Heart left ventricle (tissue), 16 donors: Measurements from ENCODE around the gene PPM1M. TPM values are rescaled to one million over a fixed set of nuclear protein-coding genes. Genes with fewer than 3 reads are reported as not detected.

Experiments used
- ATAC-seq, 4 donors: fragments of 200-7000 bp; cut with Tn5 transposase; one replicate each; pipeline ENCODE4 v1.9.1; 2020 to 2022; ENCODE audit warnings: moderate library complexity in 4 of 4, mild to moderate bottlenecking in 3 of 4, moderate number of reproducible peaks in 1 of 4
- DNase-seq, 5 donors: peaks; one replicate each; pipeline ENCODE4 v3.0.0-alpha.2; 2020
- H3K27ac ChIP-seq, 12 donors: fragments of 200-600 bp; sonication (generic) in 4 of 12; one replicate each; pipeline versions ENCODE4 v1.5.0 to v1.8.0; 2016 to 2022; ENCODE audit warnings: mild to moderate bottlenecking in 2 of 12
- H3K27me3 ChIP-seq, 9 donors: fragments of 200-600 bp; sonication (generic) in 2 of 9; one replicate each; pipeline versions ENCODE4 v1.5.1 to v1.8.0; 2016 to 2022; ENCODE audit warnings: mild to moderate bottlenecking in 3 of 9
- H3K36me3 ChIP-seq, 9 donors: fragments of 200-600 bp; sonication (generic) in 2 of 9; one replicate each; pipeline versions ENCODE4 v1.5.0 to v1.8.0; 2018 to 2022; ENCODE audit warnings: mild to moderate bottlenecking in 2 of 9
- H3K4me1 ChIP-seq, 12 donors: fragments of 200-600 bp; sonication (generic) in 4 of 12; one replicate each; pipeline versions ENCODE4 v1.5.0 to v1.8.0; 2016 to 2022; ENCODE audit warnings: mild to moderate bottlenecking in 3 of 12
- H3K4me3 ChIP-seq, 12 donors: fragments of 200-600 bp; sonication (generic) in 4 of 12; one replicate each; pipeline versions ENCODE4 v1.5.0 to v1.8.0; 2017 to 2022; ENCODE audit warnings: mild to moderate bottlenecking in 9 of 12, moderate library complexity in 4 of 12
- H3K9me3 ChIP-seq, 12 donors: fragments of 200-600 bp; sonication (generic) in 4 of 12; one replicate each; pipeline versions ENCODE4 v1.5.0 to v1.8.0; 2016 to 2022; ENCODE audit warnings: mild to moderate bottlenecking in 1 of 12
- CTCF ChIP-seq, 12 donors: fragments of 200-600 bp; sonication (generic) in 4 of 12; IDR thresholded peaks; one replicate each; pipeline versions ENCODE4 v1.5.0 to v1.8.0; 2018 to 2022; ENCODE audit warnings: antibody characterized with exemption in 12 of 12, mild to moderate bottlenecking in 5 of 12
- POLR2A ChIP-seq, 2 donors: fragments of 450-650 bp; IDR thresholded peaks; one replicate each; pipeline ENCODE4 v1.6.1; 2017; ENCODE audit warnings: antibody characterized with exemption in 2 of 2, mild to moderate bottlenecking in 2 of 2, moderate library complexity in 2 of 2
- WGBS, 4 donors: extraction: QIAGEN DNeasy Blood & Tissue Kit in 2 of 4; methylation state at CpG; one replicate each; pipeline versions ENCODE4 v1.1.5 to v1.1.7; 2013 to 2018; 5-methylcytosine and 5-hydroxymethylcytosine counted together
- intact Hi-C, 10 donors: fragments of 100-400 bp; cut with DNase I; formaldehyde crosslinking; loops; one replicate each; pipeline versions ENCODE4 v1.11.1 to v1.14.2; 2022
- polyA plus RNA-seq, 2 donors: library from polyadenylated mRNA; stranded (reverse); fragments of 200-250 nt; gene quantifications; one replicate each; pipeline ENCODE4 v1.2.3, GENCODE V29; 2013
- total RNA-seq, 9 donors: library from RNA; depleted of rRNA in 2 of 9; stranded (reverse); fragments of >200 nt in 2 of 9; fragmentation: NEBNext Ultra II Directional in 3 of 9; extraction: Animal tissue kit (Norgen Biotek cat#: 25700) in 3 of 9; gene quantifications; one replicate each; pipeline versions ENCODE4 v1.1.0 to v1.2.4, GENCODE V29; 2016 to 2023
- donor health status: ischemic (EF 13 %, LVEDD 7.1; RV severe dilation, severe dysfunction).
- donor health status: healthy with polysubstance abuse.
- donor health status: DM: no; HTN: yes; CAD: no.
- donor health status: DM: no; HTN: no; CAD: no.
- donor health status: ischemic (EF 25% LVEDD 6.9; RV normal size, moderate dysfunction).
- donor health status: ischemic (EF 25% LVEDD 5.7; RV mildly dilated, moderate dysfunction).
- donor health status: healthy.
- donor health status: DM: yes; HTN: yes; CAD: no.
- donor health status: ischemic (EF 35%, LVEDD 5.7; RV mildly dilated, moderate dysfunction).
- donor health status: nonischemic (EF 11% LVEDD 7.7; RV severe dilation, severe dysfunction).
- donor health status: DM: yes; HTN: yes; CAD: no.
- donor health status: PGD.
- donor health status: ischemic (EF 29% LVEDD 5.4; RV normal size, mild dysfunction).
- donor health status: nonischemic (EF 23%, LVEDD 6.1; RV moderate dilation, normal function).

The PPM1M gene
- total and polyA plus RNA-seq, 11 donors = 5.6 to 30.2 (median 7.3) TPM

GRCh38 chr3:52228266-52228665 lies 17.3 kb upstream of the PPM1M start:
- Histone ChIP-seq H3K4me1 (peaks cover 0 to 26% (median 14%) of the 10 kb centered on the region in 12 donors), H3K27ac (no peak overlapping the region), H3K27me3 (no peaks in the 10 kb centered on the region), H3K9me3 (no peaks in the 10 kb centered on the region), H3K4me3 (no peak overlapping the region), H3K36me3 (peaks cover 0 to 58% (median 48%) of the 10 kb centered on the region in 9 donors)
- TF ChIP-seq POLR2A (IDR thresholded peaks at IDR 0.05) (no peak), CTCF (IDR thresholded peaks at IDR 0.05) (no peak)
- no peak for DNase-seq
- intact Hi-C loops = no loop called here
- ATAC-seq = no peak
- WGBS, 4 donors = 87 to 95% (median 89%) methylated on average over 9 to 10 of the region's 10 CpGs

GRCh38 chr3:52228751-52229291 lies 16.7 kb upstream of the PPM1M start:
- Histone ChIP-seq H3K27me3 (no peaks in the 10 kb centered on the region), H3K4me1 (peaks cover 0 to 26% (median 16%) of the 10 kb centered on the region in 12 donors), H3K36me3 (peaks cover 0 to 62% (median 51%) of the 10 kb centered on the region in 9 donors), H3K4me3 (no peak overlapping the region), H3K9me3 (no peaks in the 10 kb centered on the region), H3K27ac (no peak overlapping the region)
- intact Hi-C loops = no loop called here
- 87 to 100% (median 92%) methylated on average over 1 to 21 of the region's 21 CpGs for WGBS, 4 donors
- no peak for TF ChIP-seq POLR2A (IDR thresholded peaks at IDR 0.05)
- no peak for TF ChIP-seq CTCF (IDR thresholded peaks at IDR 0.05)
- DNase-seq (no peak), ATAC-seq (no peak)

GRCh38 chr3:52229656-52230055 lies 15.9 kb upstream of the PPM1M start:
- Histone ChIP-seq H3K9me3 (no peaks in the 10 kb centered on the region), H3K4me3 (no peak overlapping the region), H3K36me3 (peaks cover 0 to 71% (median 55%) of the 10 kb centered on the region in 9 donors), H3K4me1 (peaks cover 0 to 32% (median 18%) of the 10 kb centered on the region in 12 donors), H3K27ac (no peak overlapping the region), H3K27me3 (no peaks in the 10 kb centered on the region)
- 80 to 96% (median 89%) methylated on average over 4 to 13 of the region's 13 CpGs for WGBS, 4 donors
- ATAC-seq (no peak), DNase-seq (no peak)
- no peak for TF ChIP-seq CTCF (IDR thresholded peaks at IDR 0.05)
- no peak for TF ChIP-seq POLR2A (IDR thresholded peaks at IDR 0.05)
- intact Hi-C loops = loop anchor here in 7 of 10 donors (2.0 to 10.0 kb wide), 4 partner anchors 58 to 175 kb away; partner anchors contain the start of gene GLYCTK (in 2 of the 7)

GRCh38 chr3:52230461-52230860 lies 15.1 kb upstream of the PPM1M start:
- DNase-seq (no peak), ATAC-seq (no peak)
- H3K9me3 ChIP-seq = no peaks in the 10 kb centered on the region
- WGBS, 4 donors = 86 to 94% (median 89%) methylated on average over 6 of the region's 6 CpGs
- TF ChIP-seq CTCF (IDR thresholded peaks at IDR 0.05) (no peak), POLR2A (IDR thresholded peaks at IDR 0.05) (no peak)
- H3K4me1 ChIP-seq = peaks cover 0 to 40% (median 20%) of the 10 kb centered on the region in 12 donors
- H3K27ac ChIP-seq = no peak overlapping the region
- H3K36me3 ChIP-seq = peaks cover 0 to 78% (median 55%) of the 10 kb centered on the region in 9 donors
- H3K4me3 ChIP-seq = no peak overlapping the region
- no peaks in the 10 kb centered on the region for H3K27me3 ChIP-seq
- intact Hi-C loops = loop anchor here in 7 of 10 donors (2.0 to 10.0 kb wide), 4 partner anchors 57 to 174 kb away; partner anchors contain the start of gene GLYCTK (in 2 of the 7)
